Measurements from ENCODE around the gene SORL1. TPM values are rescaled to one million over a fixed set of nuclear protein-coding genes. Genes with fewer than 3 reads are reported as not detected.

SORL1 gene
- total RNA-seq, 1 donor from 2014 or later = 46.0 TPM

GRCh38 chr11:121467965-121468364 lies 15.9 kb downstream of the SORL1 start:
- peaks cover 71% of the 10 kb centered on the region for H3K79me2 ChIP-seq (ENCODE audit: low read depth)
- Mint-ChIP-seq H3K4me1 (peaks cover 22% of the 10 kb centered on the region), H3K4me3 (no peak overlapping the region), H3K27me3 (ENCODE audit: insufficient read depth, low read depth) (peaks cover 4% of the 10 kb centered on the region), H3K36me3 (peaks cover 2% of the 10 kb centered on the region), H3K27ac (no peak overlapping the region), H3K9me3 (no peaks in the 10 kb centered on the region)
- TF ChIP-seq EZH2phosphoT487 (IDR thresholded peaks at IDR 0.05) = no peak
- no peak for TF ChIP-seq EZH2 (IDR thresholded peaks at IDR 0.05)
- TF ChIP-seq CTCF (IDR thresholded peaks at IDR 0.05) = no peak
- peaks cover 30% of the 10 kb centered on the region for H3K4me1 ChIP-seq
- H3K27me3 ChIP-seq = no peaks in the 10 kb centered on the region
- H3K9me3 ChIP-seq (ENCODE audit: low read depth) = no peaks in the 10 kb centered on the region
- H2AFZ ChIP-seq (replicated peaks) = no peak overlapping the region
- H3F3A ChIP-seq (ENCODE audit: low read depth) = no peaks in the 10 kb centered on the region
- H3K36me3 ChIP-seq = no peaks in the 10 kb centered on the region
- no peak overlapping the region for H3K9ac ChIP-seq
- no peak for DNase-seq (ENCODE audit: low spot score)
- H3K4me2 ChIP-seq = peak overlapping the region; percentile 37
- H3K27ac ChIP-seq = no peak overlapping the region
- no peak overlapping the region for H3K4me3 ChIP-seq
- H4K20me1 ChIP-seq (ENCODE audit: low read depth) = peaks cover 51% of the 10 kb centered on the region

GRCh38 chr11:121469910-121470309 lies 17.8 kb downstream of the SORL1 start:
- Mint-ChIP-seq H3K36me3 (peaks cover 7% of the 10 kb centered on the region), H3K4me1 (peaks cover 28% of the 10 kb centered on the region), H3K9me3 (no peaks in the 10 kb centered on the region), H3K27ac (no peak overlapping the region), H3K27me3 (ENCODE audit: insufficient read depth, low read depth) (peaks cover 4% of the 10 kb centered on the region), H3K4me3 (no peak overlapping the region)
- H3K9me3 ChIP-seq (ENCODE audit: low read depth) = no peaks in the 10 kb centered on the region
- no peaks in the 10 kb centered on the region for H3K27me3 ChIP-seq
- no peak overlapping the region for H2AFZ ChIP-seq (replicated peaks)
- H3F3A ChIP-seq (ENCODE audit: low read depth) = no peaks in the 10 kb centered on the region
- H3K79me2 ChIP-seq (ENCODE audit: low read depth) = peaks cover 52% of the 10 kb centered on the region
- peaks cover 32% of the 10 kb centered on the region for H4K20me1 ChIP-seq (ENCODE audit: low read depth)
- TF ChIP-seq CTCF (IDR thresholded peaks at IDR 0.05) (no peak), EZH2phosphoT487 (IDR thresholded peaks at IDR 0.05) (no peak), EZH2 (IDR thresholded peaks at IDR 0.05) (no peak)
- H3K36me3 ChIP-seq = no peaks in the 10 kb centered on the region
- H3K4me1 ChIP-seq = peaks cover 35% of the 10 kb centered on the region
- H3K4me2 ChIP-seq = no peak overlapping the region
- no peak for DNase-seq (ENCODE audit: low spot score)
- H3K27ac ChIP-seq = no peak overlapping the region
- no peak overlapping the region for H3K4me3 ChIP-seq
- no peak overlapping the region for H3K9ac ChIP-seq

GRCh38 chr11:121471167-121471566 lies 19.1 kb downstream of the SORL1 start:
- no peak for TF ChIP-seq CTCF (IDR thresholded peaks at IDR 0.05)
- Mint-ChIP-seq H3K4me3 (no peak overlapping the region), H3K27me3 (ENCODE audit: insufficient read depth, low read depth) (peaks cover 2% of the 10 kb centered on the region), H3K36me3 (peaks cover 7% of the 10 kb centered on the region), H3K27ac (no peak overlapping the region), H3K9me3 (no peaks in the 10 kb centered on the region), H3K4me1 (peaks cover 20% of the 10 kb centered on the region)
- Histone ChIP-seq H3K4me1 (peaks cover 33% of the 10 kb centered on the region), H3K9me3 (ENCODE audit: low read depth) (no peaks in the 10 kb centered on the region), H2AFZ (replicated peaks) (no peak overlapping the region), H3K27me3 (no peaks in the 10 kb centered on the region), H3K36me3 (no peaks in the 10 kb centered on the region), H3K79me2 (ENCODE audit: low read depth) (peaks cover 40% of the 10 kb centered on the region), H4K20me1 (ENCODE audit: low read depth) (peaks cover 22% of the 10 kb centered on the region), H3F3A (ENCODE audit: low read depth) (no peaks in the 10 kb centered on the region), H3K4me3 (no peak overlapping the region), H3K4me2 (no peak overlapping the region), H3K9ac (no peak overlapping the region), H3K27ac (no peak overlapping the region)
- DNase-seq (ENCODE audit: low spot score) = no peak
